Brain microvascular endothelial cell (primary cell): ENCODE measurements around the gene SLC19A1.
A peak's percentile ranks its signal among the peaks of the same experiment; 100 is the strongest.

Experiments
- DNase-seq: peaks from one replicate; pipeline ENCODE4 v3.0.0-alpha.2; 2020
- H3K27ac ChIP-seq: fragments of 250-450 bp; sonication (Bioruptor Pico); 2 replicates; pipeline ENCODE4 v1.5.1; 2020; ENCODE audit warnings: mild to moderate bottlenecking, moderate library complexity
- H3K27me3 ChIP-seq: fragments of 250-450 bp; sonication (Bioruptor Pico); replicated peaks from 2 replicates; pipeline ENCODE4 v1.5.1; 2020; ENCODE audit warnings: mild to moderate bottlenecking
- H3K36me3 ChIP-seq: fragments of 250-450 bp; sonication (Bioruptor Pico); replicated peaks from 2 replicates; pipeline ENCODE4 v1.5.1; 2020; ENCODE audit warnings: mild to moderate bottlenecking
- H3K4me3 ChIP-seq: 2 replicates; pipeline ENCODE4 v1.5.1; 2011; ENCODE audit warnings: low read depth, mild to moderate bottlenecking, control low read depth, low read length, moderate library complexity
- CTCF ChIP-seq: IDR thresholded peaks from 2 replicates; pipeline ENCODE4 v1.5.1; 2011; ENCODE audit warnings: low read depth, mild to moderate bottlenecking, moderate library complexity, low read length, control low read depth, inconsistent platforms; ENCODE audit errors: missing control alignments
- in situ Hi-C: cut with HindIII; loops from 2 replicates; pipeline ENCODE4 v1.10.0; 2017; ENCODE audit warnings: low sequenced_read_pairs, low pct_ligation_motif_present

The SLC19A1 gene

GRCh38 chr21:45460011-45460565 lies 82.2 kb downstream of the SLC19A1 start:
- in situ Hi-C loops = no loop called here
- no peak for TF ChIP-seq CTCF
- H3K27me3 ChIP-seq = no peaks in the 10 kb centered on the region
- no peak overlapping the region for H3K4me3 ChIP-seq
- DNase-seq = no peak
- H3K27ac ChIP-seq = peak overlapping the region; percentile 77
- peaks cover 7% of the 10 kb centered on the region for H3K36me3 ChIP-seq

- Histone ChIP-seq H3K4me3 (no peak overlapping the region), H3K36me3 (peaks cover 7% of the 10 kb centered on the region), H3K27ac (peak overlapping the region; percentile 77), H3K27me3 (no peaks in the 10 kb centered on the region)
- in situ Hi-C loops = no loop called here
- no peak for TF ChIP-seq CTCF
- no peak for DNase-seq
Measured at GRCh38 chr21:45459171-45460010, 82.8 kb downstream of the SLC19A1 start.

GRCh38 chr21:45458281-45459170 lies 83.7 kb downstream of the SLC19A1 start:
- peaks cover 7% of the 10 kb centered on the region for H3K36me3 ChIP-seq
- DNase-seq = no peak
- in situ Hi-C loops = no loop called here
- H3K4me3 ChIP-seq = no peak overlapping the region
- TF ChIP-seq CTCF = no peak
- no peaks in the 10 kb centered on the region for H3K27me3 ChIP-seq
- H3K27ac ChIP-seq = no peak overlapping the region

- Histone ChIP-seq H3K27ac (no peak overlapping the region), H3K4me3 (no peak overlapping the region), H3K36me3 (peaks cover 7% of the 10 kb centered on the region), H3K27me3 (no peaks in the 10 kb centered on the region)
- no peak for TF ChIP-seq CTCF
- no peak for DNase-seq
- in situ Hi-C loops = no loop called here
Measured at GRCh38 chr21:45457832-45458172, 84.4 kb downstream of the SLC19A1 start.

- no peak for TF ChIP-seq CTCF
- H3K4me3 ChIP-seq = no peak overlapping the region
- DNase-seq = no peak
- no peaks in the 10 kb centered on the region for H3K27me3 ChIP-seq
- peaks cover 7% of the 10 kb centered on the region for H3K36me3 ChIP-seq
- no peak overlapping the region for H3K27ac ChIP-seq
- in situ Hi-C loops = no loop called here
Measured at GRCh38 chr21:45457161-45457831, 84.9 kb downstream of the SLC19A1 start.
